ENCODE data around the gene DHDDS. TPM values are rescaled to one million over a fixed set of nuclear protein-coding genes. Genes with fewer than 3 reads are reported as not detected.

Gene DHDDS
- 39.3 and 43.5 TPM in 2 replicates for total RNA-seq

DNA sequence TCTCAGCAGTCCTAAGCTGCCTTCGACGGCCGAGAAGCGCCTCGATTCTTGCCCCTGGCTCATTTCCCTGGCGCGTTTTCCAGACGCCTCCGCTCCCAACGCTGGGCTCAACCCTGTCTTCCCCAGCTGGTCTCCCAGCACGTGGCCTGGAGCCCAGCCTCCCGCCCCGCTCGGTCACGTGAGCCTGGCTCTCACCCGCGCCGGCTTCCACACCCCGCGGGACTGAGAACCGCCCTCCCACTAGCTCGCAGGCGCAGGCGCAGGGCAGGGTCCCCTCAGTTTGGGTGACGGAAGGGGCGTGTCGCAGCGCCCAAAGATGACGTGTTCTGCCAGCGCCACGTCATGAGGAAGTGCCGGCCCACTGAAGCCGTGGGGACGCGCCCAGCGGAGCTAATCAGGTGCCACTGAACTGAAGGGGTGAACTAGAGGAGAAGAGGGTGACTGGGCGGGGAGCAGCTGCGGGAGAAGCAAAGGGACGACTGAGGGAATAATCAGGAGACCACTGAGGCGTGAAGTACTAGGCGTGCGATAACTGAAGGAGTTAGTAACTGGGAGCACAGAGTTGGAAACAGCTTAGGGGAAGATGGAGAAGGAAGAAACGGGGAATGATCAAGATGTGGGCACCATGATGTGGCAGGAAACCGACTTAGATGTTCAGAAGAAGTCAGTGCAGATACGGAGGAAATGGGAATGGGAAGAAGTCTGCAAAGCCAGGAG is at the start of gene DHDDS:
Gene DHDDS (plus strand): TSS at position 343 of the 717 bp plus-strand sequence. CDS start 625 bp downstream, outside the sequence.

DNA sequence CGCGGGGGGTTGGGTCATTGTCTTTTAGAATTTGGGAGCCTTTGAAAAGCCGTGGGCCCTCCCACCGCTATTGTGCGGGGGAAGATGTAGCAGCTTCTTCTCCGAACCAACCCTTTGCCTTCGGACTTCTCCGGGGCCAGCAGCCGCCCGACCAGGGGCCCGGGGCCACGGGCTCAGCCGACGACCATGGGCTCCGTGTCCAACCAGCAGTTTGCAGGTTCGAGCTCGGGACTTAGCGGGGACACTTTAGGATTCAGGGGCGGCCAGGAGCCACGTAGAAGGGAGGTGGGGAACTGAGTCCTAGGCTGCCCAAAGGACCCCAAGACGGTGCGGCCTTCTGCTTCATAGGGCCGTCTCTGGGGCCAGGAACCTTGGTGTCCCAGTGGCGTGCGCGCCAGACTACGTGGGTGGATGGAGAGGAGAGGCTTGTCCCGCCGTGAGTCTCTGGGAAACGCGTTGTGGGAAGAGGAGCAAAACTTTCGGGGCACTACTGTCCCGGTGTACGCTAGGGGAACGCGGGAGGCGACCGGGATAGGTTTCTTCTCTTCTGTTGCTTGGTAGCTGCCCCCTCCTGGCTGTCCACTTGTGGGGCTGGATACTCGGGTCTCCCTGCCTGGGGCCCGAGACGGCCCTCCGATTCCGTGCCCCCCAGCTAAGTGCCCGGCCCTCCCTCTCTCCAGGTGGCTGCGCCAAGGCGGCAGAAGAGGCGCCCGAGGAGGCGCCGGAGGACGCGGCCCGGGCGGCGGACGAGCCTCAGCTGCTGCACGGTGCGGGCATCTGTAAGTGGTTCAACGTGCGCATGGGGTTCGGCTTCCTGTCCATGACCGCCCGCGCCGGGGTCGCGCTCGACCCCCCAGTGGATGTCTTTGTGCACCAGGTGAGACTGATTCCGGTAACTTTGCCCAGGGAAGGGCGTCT is 21.2 kb upstream of the DHDDS start, which contains the start of gene LIN28A:
Gene LIN28A (plus strand): TSS at position 112 of the 918 bp plus-strand sequence. CDS start 75 bp downstream, at position 187.

DNA sequence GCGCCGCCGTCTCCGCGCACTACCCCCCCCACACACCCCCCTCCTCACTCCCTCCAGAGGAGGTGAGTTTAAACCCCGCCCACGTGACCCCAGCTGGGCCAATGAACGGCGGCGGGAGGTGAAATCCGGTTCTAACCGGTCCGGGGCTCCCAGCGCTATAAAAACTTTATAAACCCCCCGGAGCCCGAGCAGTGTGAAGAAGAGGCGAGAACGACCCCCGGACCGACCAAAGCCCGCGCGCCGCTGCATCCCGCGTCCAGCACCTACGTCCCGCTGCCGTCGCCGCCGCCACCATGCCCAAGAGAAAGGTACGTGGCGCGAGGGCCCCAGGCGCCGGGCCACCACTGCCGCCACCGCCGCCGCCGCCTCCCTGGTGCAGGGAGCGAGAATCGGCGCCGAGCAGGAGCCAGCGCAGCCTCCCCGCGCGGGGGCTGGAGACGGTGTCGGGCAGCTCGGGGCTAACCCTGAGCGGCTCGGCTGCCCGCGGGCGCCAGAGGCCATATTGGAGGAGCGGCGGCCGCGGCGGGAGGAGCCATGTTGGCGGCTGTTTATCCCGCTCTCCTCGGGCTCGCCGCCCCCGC is 40.3 kb downstream of the DHDDS start, which contains the start of gene HMGN2:
Gene HMGN2 (plus strand): TSS at position 121 of the 581 bp plus-strand sequence. CDS start 173 bp downstream, at position 294.

Other genes starting within 250 kb of the DHDDS start
- gene CATSPER4, start 241.7 kb upstream of the DHDDS start, total RNA-seq, result not detected in 2 replicates
- 8.2 and 13.9 TPM in 2 replicates for gene CEP85, start 198.1 kb upstream of the DHDDS start, total RNA-seq
- gene SH3BGRL3, start 152.2 kb upstream of the DHDDS start, total RNA-seq, result 292 and 328 TPM in 2 replicates
- gene UBXN11, start 125.7 kb upstream of the DHDDS start, total RNA-seq, result 0.93 and 4.8 TPM in 2 replicates
- gene CD52, start 114.4 kb upstream of the DHDDS start, total RNA-seq, result not detected in 2 replicates
- gene CRYBG2, start 78.2 kb upstream of the DHDDS start, total RNA-seq, result 72.4 and 99.7 TPM in 2 replicates
- gene ZNF683, start 59.6 kb upstream of the DHDDS start, total RNA-seq, result not detected in 2 replicates
- not detected in 2 replicates for gene LIN28A, start 21.5 kb upstream of the DHDDS start, total RNA-seq
- gene HMGN2, start 40.1 kb downstream of the DHDDS start, total RNA-seq, result 369 and 450 TPM in 2 replicates
- 75.7 and 92.4 TPM in 2 replicates for gene RPS6KA1, start 97.4 kb downstream of the DHDDS start, total RNA-seq